IMR-90 (cell line): ENCODE measurements around the gene DPH2. TPM values are rescaled to one million over a fixed set of nuclear protein-coding genes. Genes with fewer than 3 reads are reported as not detected.

Experiments
- ATAC-seq: fragments of 200-7000 bp; cut with Tn5 transposase; 2 replicates; pipeline ENCODE4 v1.9.1; 2020; ENCODE audit warnings: low read depth, mild to moderate bottlenecking, moderate library complexity
- BruUV-seq: library from RNA; stranded (reverse); fragments of 400-500 nt; replicated peaks from 2 replicates; lab custom pipeline; 2021; lab: Mats Ljungman, UMichigan
- CTCF ChIA-PET: fragments of 300-600 bp; formaldehyde crosslinking; extraction: SDS; loops from one replicate; lab custom pipeline; 2021; ENCODE audit warnings: antibody characterized with exemption; lab: Yijun Ruan, JAX
- POLR2A ChIA-PET: fragments of 300-600 bp; sonication (Branson Sonifier 250); formaldehyde crosslinking; loops from one replicate; lab custom pipeline; 2022; ENCODE audit warnings: antibody characterized with exemption; ENCODE audit not compliant: unreplicated experiment; lab: Charles Lee
- DNase-seq: peaks from one replicate; pipeline ENCODE4 v3.0.0; 2013
- H2AFZ ChIP-seq: replicated peaks from 2 replicates; pipeline ENCODE3; 2013; ENCODE audit warnings: low read length, mild to moderate bottlenecking; ENCODE audit not compliant: poor library complexity
- H2AK5ac ChIP-seq: 2 replicates; pipeline ENCODE4 v1.6.1; 2013; ENCODE audit warnings: low read depth, low read length, inconsistent platforms
- H2AK9ac ChIP-seq: replicated peaks from 2 replicates; pipeline ENCODE3; 2013; ENCODE audit warnings: mild to moderate bottlenecking, low read depth, low read length, moderate library complexity; ENCODE audit not compliant: poor library complexity
- H2BK120ac ChIP-seq: 2 replicates; pipeline ENCODE4 v1.6.1; 2013; ENCODE audit warnings: low read depth, low read length, inconsistent platforms
- H2BK15ac ChIP-seq: 3 replicates; pipeline ENCODE4 v1.6.1; 2013; ENCODE audit warnings: low read depth, low read length, inconsistent platforms
- H2BK20ac ChIP-seq: 2 replicates; pipeline ENCODE4 v1.6.1; 2013; ENCODE audit warnings: low read depth, mild to moderate bottlenecking, inconsistent platforms, low read length, moderate library complexity
- H2BK5ac ChIP-seq: 2 replicates; pipeline ENCODE4 v1.6.1; 2013; ENCODE audit warnings: mild to moderate bottlenecking, low read depth, low read length, inconsistent platforms; ENCODE audit not compliant: poor library complexity, severe bottlenecking
- H3K14ac ChIP-seq: replicated peaks from 2 replicates; pipeline ENCODE4 v1.6.1; 2013; ENCODE audit warnings: low read depth, low read length, inconsistent platforms
- H3K18ac ChIP-seq: 2 replicates; pipeline ENCODE4 v1.6.1; 2013; ENCODE audit warnings: low read depth, low read length, control low read depth
- H3K23ac ChIP-seq: 2 replicates; pipeline ENCODE4 v1.6.1; 2013; ENCODE audit warnings: low read depth, low read length, inconsistent platforms
- H3K27ac ChIP-seq: 2 replicates; pipeline ENCODE4 v1.5.1; 2013; ENCODE audit warnings: mild to moderate bottlenecking, control low read depth, low read length; ENCODE audit not compliant: insufficient read depth
- H3K27me3 ChIP-seq: 2 replicates; pipeline ENCODE4 v1.6.1; 2013; ENCODE audit warnings: low read length; ENCODE audit not compliant: control insufficient read depth, insufficient read depth
- H3K36me3 ChIP-seq: 2 replicates; pipeline ENCODE4 v1.6.1; 2013; ENCODE audit warnings: low read length, mixed read lengths; ENCODE audit not compliant: control insufficient read depth, insufficient read depth
- H3K4ac ChIP-seq: 2 replicates; pipeline ENCODE4 v1.6.1; 2013; ENCODE audit warnings: low read depth, low read length, inconsistent platforms
- H3K4me1 ChIP-seq: 2 replicates; pipeline ENCODE4 v1.6.1; 2013; ENCODE audit warnings: low read length, mixed read lengths; ENCODE audit not compliant: control insufficient read depth, insufficient read depth
- H3K4me2 ChIP-seq: 2 replicates; pipeline ENCODE4 v1.6.1; 2013; ENCODE audit warnings: low read depth, mild to moderate bottlenecking, control low read depth, low read length, moderate library complexity
- H3K4me3 ChIP-seq: 2 replicates; pipeline ENCODE4 v1.5.1; 2013; ENCODE audit warnings: low read depth, mild to moderate bottlenecking, control low read depth, low read length, moderate library complexity; ENCODE audit not compliant: insufficient read depth
- H3K56ac ChIP-seq: 2 replicates; pipeline ENCODE4 v1.6.1; 2013; ENCODE audit warnings: low read length, inconsistent platforms; ENCODE audit not compliant: insufficient read depth; ENCODE audit errors: extremely low read depth
- H3K79me1 ChIP-seq, 2 experiments: 2 replicates each; pipeline ENCODE4 v1.6.1; 2013; ENCODE audit warnings: low read length in 2 of 2, inconsistent platforms in 1 of 2, low read depth in 1 of 2
- H3K9ac ChIP-seq: 2 replicates; pipeline ENCODE4 v1.6.1; 2013; ENCODE audit warnings: low read depth, low read length, control low read depth
- H3K9me1 ChIP-seq: 2 replicates; pipeline ENCODE4 v1.6.1; 2013; ENCODE audit warnings: low read length, inconsistent platforms; ENCODE audit not compliant: insufficient read depth
- H3K9me3 ChIP-seq: 2 replicates; pipeline ENCODE4 v1.6.1; 2013; ENCODE audit warnings: low read length; ENCODE audit not compliant: control insufficient read depth, insufficient read depth
- H4K20me1 ChIP-seq: 2 replicates; pipeline ENCODE4 v1.6.1; 2013; ENCODE audit warnings: low read length, inconsistent platforms; ENCODE audit not compliant: insufficient read depth
- H4K5ac ChIP-seq: 2 replicates; pipeline ENCODE4 v1.6.1; 2013; ENCODE audit warnings: mild to moderate bottlenecking, low read depth, low read length, control low read depth
- H4K8ac ChIP-seq, 2 experiments: 2 replicates each; pipeline ENCODE4 v1.6.1; 2013; ENCODE audit warnings: low read depth in 2 of 2, low read length in 2 of 2, control low read depth in 1 of 2, inconsistent platforms in 1 of 2
- H4K91ac ChIP-seq: 2 replicates; pipeline ENCODE4 v1.6.1; 2013; ENCODE audit warnings: low read depth, low read length, inconsistent platforms; ENCODE audit not compliant: insufficient read depth
- CEBPB ChIP-seq: IDR thresholded peaks from 2 replicates; pipeline ENCODE4 v1.6.1; 2012; ENCODE audit warnings: low read depth, low read length, improper control_type of control experiment
- CHD1 ChIP-seq: IDR thresholded peaks from 2 replicates; pipeline ENCODE4 v1.6.1; 2012; ENCODE audit warnings: low read depth, low read length, improper control_type of control experiment
- CTCF ChIP-seq: conservative IDR thresholded peaks from 2 replicates; pipeline ENCODE4 v1.5.1; 2012; ENCODE audit warnings: mild to moderate bottlenecking, low read depth, low read length, improper control_type of control experiment
- ELK1 ChIP-seq: fragments of 150-350 bp; IDR thresholded peaks from 2 replicates; pipeline ENCODE4 v1.6.1; 2016; ENCODE audit warnings: low read depth, mild to moderate bottlenecking, low read length, moderate library complexity, borderline replicate concordance
- MAFK ChIP-seq: IDR thresholded peaks from 2 replicates; pipeline ENCODE4 v1.6.1; 2012; ENCODE audit warnings: low read depth, low read length, improper control_type of control experiment
- MAZ ChIP-seq: IDR thresholded peaks from 2 replicates; pipeline ENCODE4 v1.6.1; 2012; ENCODE audit warnings: low read depth, mild to moderate bottlenecking, low read length, improper control_type of control experiment, moderate library complexity, borderline replicate concordance
- MXI1 ChIP-seq: IDR thresholded peaks from 2 replicates; pipeline ENCODE4 v1.6.1; 2012; ENCODE audit warnings: low read depth, mild to moderate bottlenecking, low read length, moderate library complexity, borderline replicate concordance
- NFE2L2 ChIP-seq: fragments of 150-350 bp; IDR thresholded peaks from 2 replicates; pipeline ENCODE4 v1.6.1; 2016; ENCODE audit warnings: low read depth, mild to moderate bottlenecking, low read length
- POLR2A ChIP-seq: IDR thresholded peaks from 2 replicates; pipeline ENCODE4 v1.6.1; 2012; ENCODE audit warnings: mild to moderate bottlenecking, low read depth, low read length
- RAD21 ChIP-seq: IDR thresholded peaks from 2 replicates; pipeline ENCODE4 v1.6.1; 2012; ENCODE audit warnings: low read length, improper control_type of control experiment
- USF2 ChIP-seq: fragments of 150-350 bp; IDR thresholded peaks from 2 replicates; pipeline ENCODE4 v1.6.1; 2017; ENCODE audit warnings: mild to moderate bottlenecking, antibody characterized with exemption, low read length, low read depth
- WGBS, 2 experiments: methylation state at CpG; one replicate each; pipeline versions ENCODE4 v1.1.5 to v1.1.7; 2013; ENCODE audit warnings: missing lambda C conversion rate in 2 of 2; ENCODE audit not compliant: insufficient read length in 1 of 2; ENCODE audit errors: extremely low coverage in 2 of 2; 5-methylcytosine and 5-hydroxymethylcytosine counted together
- dilution Hi-C: fragments of 300-500 bp; cut with HindIII; formaldehyde crosslinking; loops from one replicate; pipeline ENCODE4 v1.14.3; 2018; ENCODE audit warnings: low sequenced_read_pairs; ENCODE audit not compliant: unreplicated experiment
- in situ Hi-C: fragments of 300-500 bp; cut with MboI; formaldehyde crosslinking; loops from 3 replicates; pipeline ENCODE4 v1.14.3; 2019; ENCODE audit warnings: low sequenced_read_pairs, inconsistent platforms, mixed read lengths
- intact Hi-C: fragments of 100-400 bp; cut with micrococcal nuclease; formaldehyde crosslinking; loops from 2 replicates; pipeline ENCODE4 v1.10.0; 2022
- polyA plus RNA-seq, 3 experiments: library from polyadenylated mRNA; depleted of rRNA; stranded (reverse); fragments of >200 nt; gene quantifications; 2 replicates each; pipeline ENCODE4 v1.2.3, GENCODE V29; 2012; ENCODE audit warnings: low replicate concordance in 1 of 3
- total RNA-seq: library from RNA; depleted of rRNA; stranded (reverse); fragments of >200 nt; gene quantifications from 2 replicates; pipeline ENCODE4 v1.2.3, GENCODE V29; 2012

Gene DPH2
- total and polyA plus RNA-seq, 2 of the 4 experiments (the other 2 are of a cell fraction) = 21.0 to 32.2 TPM

GRCh38 chr1:43979261-43979527, 9.4 kb downstream of the DPH2 start:
- Histone ChIP-seq H3K14ac (no peak overlapping the region), H3K4me2 (no peak overlapping the region), H2AFZ (peak overlapping the region; percentile 78), H4K5ac (no peak overlapping the region), H3K9me3 (no peaks in the 10 kb centered on the region), H2BK5ac (no peak overlapping the region), H3K79me1 (peaks cover 47 to 81% of the 10 kb centered on the region in 2 experiments; a peak in 3 of 4 replicates), H3K23ac (no peak overlapping the region), H2BK15ac (no peak overlapping the region), H2BK20ac (no peak overlapping the region), H2AK9ac (peak overlapping the region; percentile 93), H2BK120ac (no peak overlapping the region), H4K91ac (no peak overlapping the region), H3K18ac (no peak overlapping the region), H3K56ac (no peak overlapping the region), H3K4me1 (peaks cover 21% of the 10 kb centered on the region), H3K4me3 (peak overlapping the region; percentile 72), H3K27ac (peak overlapping the region; percentile 86; the same call in 1 of the 2 replicates), H3K27me3 (no peaks in the 10 kb centered on the region), H2AK5ac (no peak overlapping the region), H3K36me3 (peaks cover 36% of the 10 kb centered on the region), H4K8ac (no peak overlapping the region; a peak in 1 of 4 replicates), H3K4ac (no peak overlapping the region), H3K9me1 (peaks cover 37% of the 10 kb centered on the region), H4K20me1 (peaks cover 55% of the 10 kb centered on the region), H3K9ac (no peak overlapping the region)
- in situ Hi-C loops = no loop called here
- TF ChIP-seq ELK1 = no peak
- TF ChIP-seq POLR2A = no peak; the same call in 1 of the 2 replicates
- no peak for TF ChIP-seq MAFK
- TF ChIP-seq CEBPB = no peak
- no peak for TF ChIP-seq MAZ
- TF ChIP-seq CTCF = no peak
- TF ChIP-seq RAD21 = no peak
- TF ChIP-seq CHD1 = no peak
- TF ChIP-seq NFE2L2 = no peak
- no peak for TF ChIP-seq USF2
- no peak for TF ChIP-seq MXI1
- DNase-seq (no peak), ATAC-seq (peak; percentile 1)
- CTCF ChIA-PET = no interaction called here
- POLR2A ChIA-PET = no interaction called here
- dilution Hi-C loops = no loop called here
- intact Hi-C loops = no loop called here
- BruUV-seq = no TSS peak
- WGBS, 2 experiments = 0% methylated on average over 3 of the region's 45 CpGs; no CpG with 5 or more reads in 1 of the 2 experiments
